Ishikawa (cell line): ENCODE measurements around the gene GPC1.

Experiments
- CEBPB ChIP-seq: IDR thresholded peaks from 2 replicates; pipeline ENCODE4 v1.6.1; 2012
- CREB1 ChIP-seq: IDR thresholded peaks from 2 replicates; pipeline ENCODE4 v1.6.1; 2012; ENCODE audit warnings: low read depth
- EGR1 ChIP-seq: IDR thresholded peaks from 2 replicates; pipeline ENCODE4 v1.6.1; 2012
- EP300 ChIP-seq: IDR thresholded peaks from 2 replicates; pipeline ENCODE4 v1.6.1; 2012; ENCODE audit warnings: borderline replicate concordance
- FOXM1 ChIP-seq: IDR thresholded peaks from 2 replicates; pipeline ENCODE4 v1.6.1; 2012; ENCODE audit warnings: low read depth, borderline replicate concordance
- NFIC ChIP-seq: IDR thresholded peaks from 2 replicates; pipeline ENCODE4 v1.6.1; 2012
- RAD21 ChIP-seq: IDR thresholded peaks from 2 replicates; pipeline ENCODE4 v1.6.1; 2012; ENCODE audit warnings: low read depth
- TAF1 ChIP-seq: IDR thresholded peaks from 2 replicates; pipeline ENCODE4 v1.6.1; 2012; ENCODE audit warnings: low read depth, mild to moderate bottlenecking
- TCF12 ChIP-seq: IDR thresholded peaks from 2 replicates; pipeline ENCODE4 v1.6.1; 2012; ENCODE audit warnings: low read depth
- TEAD4 ChIP-seq: IDR thresholded peaks from 2 replicates; pipeline ENCODE4 v1.6.1; 2012
- YY1 ChIP-seq: IDR thresholded peaks from 2 replicates; pipeline ENCODE4 v1.6.1; 2012; ENCODE audit warnings: low read depth
- ZBTB7A ChIP-seq: IDR thresholded peaks from 2 replicates; pipeline ENCODE4 v1.6.1; 2012; ENCODE audit warnings: low read depth
- TF ChIP-seq, protein P1 (sequence below): IDR thresholded peaks from 2 replicates; pipeline ENCODE4 v1.6.1; 2012; ENCODE audit warnings: low read depth, mild to moderate bottlenecking
- TF ChIP-seq, protein P2 (sequence below): IDR thresholded peaks from 2 replicates; pipeline ENCODE4 v1.6.1; 2012
- TF ChIP-seq, protein P3 (sequence below): IDR thresholded peaks from 2 replicates; pipeline ENCODE4 v1.6.1; 2012

Gene GPC1

DNA sequence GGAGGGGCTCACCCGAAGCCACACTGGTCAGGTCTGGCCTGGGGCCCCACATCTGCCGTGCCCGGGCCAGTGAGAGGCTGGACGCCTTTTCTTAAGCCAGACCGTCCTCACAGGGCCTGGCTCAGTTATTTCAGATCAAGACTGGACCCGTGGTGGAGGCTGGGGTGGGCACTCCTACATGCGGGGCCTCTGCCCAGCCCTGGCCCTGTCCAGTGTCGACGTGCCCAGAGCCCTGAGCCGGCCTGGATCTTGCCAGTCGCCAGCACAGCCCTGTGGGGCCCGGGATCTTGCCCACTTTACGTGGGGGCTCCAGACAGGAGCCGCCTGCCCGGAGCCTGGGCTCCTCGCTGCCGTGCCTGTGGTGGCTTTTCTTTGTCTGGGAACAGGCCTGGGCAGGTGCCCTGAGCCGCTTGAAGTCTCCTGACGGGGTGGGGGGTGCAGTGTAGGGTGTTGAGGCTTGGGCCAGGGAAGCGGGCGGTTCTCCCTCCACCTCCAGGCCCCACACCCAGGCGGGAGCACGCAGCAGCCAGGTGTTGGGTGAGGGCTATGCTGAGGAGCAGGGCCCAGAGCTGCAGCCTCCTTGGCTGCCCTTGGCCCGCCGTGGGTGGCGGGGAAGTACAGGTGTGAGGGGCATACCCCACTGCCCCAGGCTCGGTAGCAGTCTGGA, 6.0 kb downstream of the GPC1 start:
- TF ChIP-seq FOXM1 (no peak), TEAD4 (no peak), NFIC (no peak), CREB1 (no peak), ZBTB7A (no peak), CEBPB (no peak), YY1 (no peak), EGR1 (no peak), TCF12 (no peak)
- TF ChIP-seq, protein P1, sequence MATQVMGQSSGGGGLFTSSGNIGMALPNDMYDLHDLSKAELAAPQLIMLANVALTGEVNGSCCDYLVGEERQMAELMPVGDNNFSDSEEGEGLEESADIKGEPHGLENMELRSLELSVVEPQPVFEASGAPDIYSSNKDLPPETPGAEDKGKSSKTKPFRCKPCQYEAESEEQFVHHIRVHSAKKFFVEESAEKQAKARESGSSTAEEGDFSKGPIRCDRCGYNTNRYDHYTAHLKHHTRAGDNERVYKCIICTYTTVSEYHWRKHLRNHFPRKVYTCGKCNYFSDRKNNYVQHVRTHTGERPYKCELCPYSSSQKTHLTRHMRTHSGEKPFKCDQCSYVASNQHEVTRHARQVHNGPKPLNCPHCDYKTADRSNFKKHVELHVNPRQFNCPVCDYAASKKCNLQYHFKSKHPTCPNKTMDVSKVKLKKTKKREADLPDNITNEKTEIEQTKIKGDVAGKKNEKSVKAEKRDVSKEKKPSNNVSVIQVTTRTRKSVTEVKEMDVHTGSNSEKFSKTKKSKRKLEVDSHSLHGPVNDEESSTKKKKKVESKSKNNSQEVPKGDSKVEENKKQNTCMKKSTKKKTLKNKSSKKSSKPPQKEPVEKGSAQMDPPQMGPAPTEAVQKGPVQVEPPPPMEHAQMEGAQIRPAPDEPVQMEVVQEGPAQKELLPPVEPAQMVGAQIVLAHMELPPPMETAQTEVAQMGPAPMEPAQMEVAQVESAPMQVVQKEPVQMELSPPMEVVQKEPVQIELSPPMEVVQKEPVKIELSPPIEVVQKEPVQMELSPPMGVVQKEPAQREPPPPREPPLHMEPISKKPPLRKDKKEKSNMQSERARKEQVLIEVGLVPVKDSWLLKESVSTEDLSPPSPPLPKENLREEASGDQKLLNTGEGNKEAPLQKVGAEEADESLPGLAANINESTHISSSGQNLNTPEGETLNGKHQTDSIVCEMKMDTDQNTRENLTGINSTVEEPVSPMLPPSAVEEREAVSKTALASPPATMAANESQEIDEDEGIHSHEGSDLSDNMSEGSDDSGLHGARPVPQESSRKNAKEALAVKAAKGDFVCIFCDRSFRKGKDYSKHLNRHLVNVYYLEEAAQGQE, result no peak
- TF ChIP-seq, protein P2, sequence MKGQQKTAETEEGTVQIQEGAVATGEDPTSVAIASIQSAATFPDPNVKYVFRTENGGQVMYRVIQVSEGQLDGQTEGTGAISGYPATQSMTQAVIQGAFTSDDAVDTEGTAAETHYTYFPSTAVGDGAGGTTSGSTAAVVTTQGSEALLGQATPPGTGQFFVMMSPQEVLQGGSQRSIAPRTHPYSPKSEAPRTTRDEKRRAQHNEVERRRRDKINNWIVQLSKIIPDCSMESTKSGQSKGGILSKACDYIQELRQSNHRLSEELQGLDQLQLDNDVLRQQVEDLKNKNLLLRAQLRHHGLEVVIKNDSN, result no peak

DNA sequence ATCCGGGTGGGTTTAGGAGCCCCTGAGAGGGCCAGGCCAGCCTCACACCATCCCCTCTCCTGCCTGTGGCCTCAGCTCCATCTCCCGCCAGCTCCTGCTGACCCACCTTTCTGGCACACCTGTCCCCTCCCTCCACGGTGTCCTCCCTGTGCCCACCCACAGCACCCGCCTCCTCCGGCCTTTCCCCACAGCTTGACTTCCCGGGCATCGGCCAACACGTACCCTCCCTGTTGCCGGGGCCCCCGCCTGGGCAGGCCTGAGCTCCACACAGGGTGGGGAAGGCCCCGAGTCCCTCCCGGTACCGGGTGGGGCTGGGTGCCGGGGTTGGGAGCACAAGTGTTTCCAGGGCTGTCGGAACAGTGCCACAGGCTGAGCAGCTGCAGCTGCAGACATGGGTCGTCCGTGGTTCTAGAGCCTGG, 6.5 kb downstream of the GPC1 start:
- TF ChIP-seq, protein P2, result no peak
- TF ChIP-seq EP300 (no peak), EGR1 (no peak), ZBTB7A (no peak), RAD21 (no peak), FOXM1 (no peak), CREB1 (no peak), YY1 (no peak), NFIC (no peak), TEAD4 (no peak), TAF1 (no peak), TCF12 (no peak), CEBPB (no peak)
- TF ChIP-seq, protein P1, result no peak
- TF ChIP-seq, protein P3, sequence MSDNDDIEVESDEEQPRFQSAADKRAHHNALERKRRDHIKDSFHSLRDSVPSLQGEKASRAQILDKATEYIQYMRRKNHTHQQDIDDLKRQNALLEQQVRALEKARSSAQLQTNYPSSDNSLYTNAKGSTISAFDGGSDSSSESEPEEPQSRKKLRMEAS, result no peak

DNA sequence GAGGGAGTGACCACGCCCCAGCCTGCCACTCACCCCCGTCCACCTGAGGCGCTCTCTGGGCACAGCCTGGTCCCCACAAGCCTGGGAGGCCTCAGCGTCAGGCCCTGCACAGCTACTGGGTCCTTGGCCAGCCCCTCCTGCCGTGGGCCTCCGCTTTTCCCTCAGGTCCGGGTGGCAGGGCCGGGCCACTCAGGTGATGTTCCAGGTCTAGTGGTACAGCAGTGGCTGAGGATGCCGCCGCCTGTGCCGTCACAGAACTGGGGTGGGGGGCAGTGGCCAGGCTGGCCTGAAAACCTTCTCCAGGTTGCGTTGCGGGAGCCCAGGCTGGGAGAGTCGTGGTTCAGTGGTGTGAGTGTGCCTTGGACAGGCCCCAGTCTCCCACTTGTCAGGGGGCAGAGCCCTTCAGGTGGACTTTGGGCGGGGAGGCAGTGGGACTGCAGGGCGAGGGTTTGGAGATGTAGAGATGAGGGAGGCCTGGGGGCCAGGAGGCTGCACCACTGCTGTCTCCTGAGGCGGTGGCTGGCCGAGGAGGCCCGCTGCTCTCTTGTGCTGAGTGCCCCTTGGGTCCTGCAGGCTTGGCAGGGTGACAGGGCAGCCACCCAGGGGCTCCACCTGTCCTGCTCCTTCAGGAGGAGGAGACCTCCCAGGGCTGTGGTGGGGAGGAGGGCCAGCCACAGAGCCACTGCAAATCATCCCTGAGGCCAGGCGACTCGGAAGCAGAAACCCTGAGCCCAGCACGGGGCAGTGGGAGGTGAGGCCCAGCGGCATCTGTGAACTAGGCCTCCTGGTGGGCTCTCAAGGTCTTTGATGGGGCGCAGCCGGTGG, 7.6 kb downstream of the GPC1 start:
- TF ChIP-seq ZBTB7A (no peak), CREB1 (no peak), TCF12 (no peak), TEAD4 (no peak), YY1 (no peak), NFIC (no peak), RAD21 (no peak), EGR1 (no peak), TAF1 (no peak), CEBPB (no peak), EP300 (no peak), FOXM1 (no peak)
- TF ChIP-seq, protein P2, result no peak
- TF ChIP-seq, protein P1, result no peak
- TF ChIP-seq, protein P3, result no peak
